ENCODE measurements around the gene LRRC55. TPM values are rescaled to one million over a fixed set of nuclear protein-coding genes. Genes with fewer than 3 reads are reported as not detected.
"Not testable (repeated sequence)": the region's sequence is repeated elsewhere in the genome, so short reads cannot be mapped to it uniquely, and the experiment has no call there.

Gene LRRC55
- total RNA-seq, 4 donors from 2014 or later, result not detected

DNA sequence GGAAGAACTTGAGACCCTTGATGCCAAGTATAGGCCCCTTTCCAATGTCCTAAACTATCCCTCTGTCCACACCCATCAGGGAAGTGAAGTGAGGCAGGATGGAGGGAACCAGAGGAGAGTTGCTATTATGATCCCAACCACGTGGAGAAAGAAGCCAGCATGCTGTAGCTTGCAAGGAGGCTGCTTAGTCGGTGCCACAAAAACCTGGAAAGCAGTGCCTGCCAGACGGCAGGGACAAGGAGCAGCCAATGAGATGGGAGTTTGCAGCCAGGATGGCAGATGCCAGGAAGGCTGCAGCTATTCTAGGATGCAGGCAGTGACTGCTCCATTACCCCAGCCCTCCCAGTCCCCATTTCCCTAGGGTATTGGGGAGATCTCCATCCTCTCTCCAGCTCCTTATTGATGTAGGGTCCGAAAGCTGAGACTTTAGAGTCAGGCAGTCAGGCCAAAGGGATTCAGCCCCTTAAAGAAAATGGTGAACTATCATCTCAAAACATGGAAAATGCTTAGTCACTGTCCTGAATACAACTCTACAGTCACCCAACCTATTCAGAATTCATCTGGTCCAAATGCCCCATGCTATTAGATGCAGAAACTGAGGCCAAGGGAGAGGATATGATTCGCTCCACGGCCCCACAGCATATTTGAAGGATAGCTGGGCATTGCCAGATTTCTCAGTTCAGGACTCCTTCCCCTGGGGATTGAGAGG is 18.4 kb upstream of the LRRC55 start:
- in situ Hi-C loops (cut with MboI; ENCODE audit: low sequenced_read_pairs in 4 of 4), result no loop called here

DNA sequence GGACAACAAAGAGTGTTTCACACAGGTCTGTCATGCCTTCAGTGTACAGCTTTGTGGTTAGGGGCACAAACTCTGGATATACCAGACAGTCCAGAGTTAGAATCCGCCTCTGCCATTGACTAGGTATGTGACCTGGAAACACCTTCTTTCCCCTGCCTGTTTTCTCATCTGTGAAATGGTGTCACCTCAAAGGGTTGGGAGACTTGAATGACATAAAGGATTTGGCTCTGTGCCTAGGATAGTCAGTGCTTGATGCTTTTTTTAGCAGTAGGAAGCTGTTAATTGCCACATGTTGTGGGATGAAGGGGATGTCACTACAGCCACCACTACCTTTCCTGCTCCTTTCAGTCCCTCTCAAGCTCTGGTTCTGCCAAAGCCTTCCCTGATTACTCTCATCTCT is 17.4 kb upstream of the LRRC55 start:
- Histone ChIP-seq H3K4me3 (no peak overlapping the region), H3K27ac (no peak overlapping the region), H3K27me3 (no peaks in the 10 kb centered on the region), H3K4me1 (no peaks in the 10 kb centered on the region), H3K9me3 (no peaks in the 10 kb centered on the region), H3K36me3 (no peaks in the 10 kb centered on the region)
- intact Hi-C loops (cut with DNase I; ENCODE audit: low total_unique reads) (no loop called here), in situ Hi-C loops (cut with MboI; ENCODE audit: low sequenced_read_pairs in 4 of 4) (no loop called here)
- no peak for DNase-seq
- TF ChIP-seq POLR2A (IDR thresholded peaks at IDR 0.05), result no peak
- TF ChIP-seq, protein P1, sequence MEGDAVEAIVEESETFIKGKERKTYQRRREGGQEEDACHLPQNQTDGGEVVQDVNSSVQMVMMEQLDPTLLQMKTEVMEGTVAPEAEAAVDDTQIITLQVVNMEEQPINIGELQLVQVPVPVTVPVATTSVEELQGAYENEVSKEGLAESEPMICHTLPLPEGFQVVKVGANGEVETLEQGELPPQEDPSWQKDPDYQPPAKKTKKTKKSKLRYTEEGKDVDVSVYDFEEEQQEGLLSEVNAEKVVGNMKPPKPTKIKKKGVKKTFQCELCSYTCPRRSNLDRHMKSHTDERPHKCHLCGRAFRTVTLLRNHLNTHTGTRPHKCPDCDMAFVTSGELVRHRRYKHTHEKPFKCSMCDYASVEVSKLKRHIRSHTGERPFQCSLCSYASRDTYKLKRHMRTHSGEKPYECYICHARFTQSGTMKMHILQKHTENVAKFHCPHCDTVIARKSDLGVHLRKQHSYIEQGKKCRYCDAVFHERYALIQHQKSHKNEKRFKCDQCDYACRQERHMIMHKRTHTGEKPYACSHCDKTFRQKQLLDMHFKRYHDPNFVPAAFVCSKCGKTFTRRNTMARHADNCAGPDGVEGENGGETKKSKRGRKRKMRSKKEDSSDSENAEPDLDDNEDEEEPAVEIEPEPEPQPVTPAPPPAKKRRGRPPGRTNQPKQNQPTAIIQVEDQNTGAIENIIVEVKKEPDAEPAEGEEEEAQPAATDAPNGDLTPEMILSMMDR (IDR thresholded peaks at IDR 0.05 in 4 of 5, conservative IDR thresholded peaks at IDR 0.05 in 1 of 5), result no peak
- no peak for ATAC-seq

More for the DNA sequence above, 18.4 kb upstream of the LRRC55 start:
- no peaks in the 10 kb centered on the region for H3K36me3 ChIP-seq
- no peaks in the 10 kb centered on the region for H3K27me3 ChIP-seq
- H3K4me1 ChIP-seq, result no peaks in the 10 kb centered on the region
- no peak overlapping the region for H3K4me3 ChIP-seq
- no peak for TF ChIP-seq POLR2A (IDR thresholded peaks at IDR 0.05)
- TF ChIP-seq, protein P1 (IDR thresholded peaks at IDR 0.05 in 4 of 5, conservative IDR thresholded peaks at IDR 0.05 in 1 of 5), result no peak
- no peak overlapping the region for H3K27ac ChIP-seq
- ATAC-seq (no peak), DNase-seq (no peak)
- no peaks in the 10 kb centered on the region for H3K9me3 ChIP-seq
- intact Hi-C loops (cut with DNase I; ENCODE audit: low total_unique reads), result no loop called here

DNA sequence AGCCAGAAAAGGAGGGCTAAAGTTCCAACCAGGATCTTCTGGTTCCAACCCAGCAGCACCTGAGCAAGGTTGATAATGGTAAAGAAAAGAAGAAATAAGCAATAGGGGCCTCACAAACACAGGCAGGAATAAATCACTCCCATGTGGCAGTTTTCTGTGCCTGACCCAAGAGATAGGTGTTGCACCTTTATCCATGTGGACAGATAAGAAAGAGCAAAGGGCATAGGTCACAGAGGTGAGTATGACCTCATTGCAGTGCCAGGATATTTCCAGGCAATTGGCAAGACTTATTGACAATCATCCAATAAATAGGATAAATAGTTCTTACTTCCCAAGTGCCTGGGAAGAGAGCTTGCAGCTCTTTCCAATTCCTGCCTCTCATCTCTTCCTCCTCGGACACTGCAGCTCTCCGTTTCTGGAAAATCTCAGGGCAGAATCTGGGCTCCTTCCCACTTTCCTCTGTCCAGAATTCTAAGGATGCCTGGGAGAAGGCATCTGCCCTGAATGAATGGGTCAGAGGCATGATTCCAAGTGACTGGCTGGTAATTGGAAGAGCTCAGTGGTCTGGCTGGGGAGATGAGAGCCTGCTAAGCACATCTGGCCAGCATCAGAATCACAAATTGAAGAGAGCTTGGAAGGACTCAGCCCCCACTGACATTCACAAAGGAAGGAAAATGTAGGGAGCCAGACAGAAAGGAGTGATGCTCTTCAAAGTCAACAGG is 14.5 kb upstream of the LRRC55 start:
- in situ Hi-C loops (cut with MboI; ENCODE audit: low sequenced_read_pairs in 4 of 4) (no loop called here), intact Hi-C loops (cut with DNase I; ENCODE audit: low total_unique reads) (no loop called here)
- no peak for DNase-seq
- no peaks in the 10 kb centered on the region for H3K9me3 ChIP-seq
- no peaks in the 10 kb centered on the region for H3K4me1 ChIP-seq
- no peaks in the 10 kb centered on the region for H3K27me3 ChIP-seq
- ATAC-seq, result no peak
- no peak overlapping the region for H3K4me3 ChIP-seq
- TF ChIP-seq POLR2A (IDR thresholded peaks at IDR 0.05), result no peak
- TF ChIP-seq, protein P1 (IDR thresholded peaks at IDR 0.05 in 4 of 5, conservative IDR thresholded peaks at IDR 0.05 in 1 of 5), result no peak
- H3K36me3 ChIP-seq, result no peaks in the 10 kb centered on the region
- H3K27ac ChIP-seq, result no peak overlapping the region

DNA sequence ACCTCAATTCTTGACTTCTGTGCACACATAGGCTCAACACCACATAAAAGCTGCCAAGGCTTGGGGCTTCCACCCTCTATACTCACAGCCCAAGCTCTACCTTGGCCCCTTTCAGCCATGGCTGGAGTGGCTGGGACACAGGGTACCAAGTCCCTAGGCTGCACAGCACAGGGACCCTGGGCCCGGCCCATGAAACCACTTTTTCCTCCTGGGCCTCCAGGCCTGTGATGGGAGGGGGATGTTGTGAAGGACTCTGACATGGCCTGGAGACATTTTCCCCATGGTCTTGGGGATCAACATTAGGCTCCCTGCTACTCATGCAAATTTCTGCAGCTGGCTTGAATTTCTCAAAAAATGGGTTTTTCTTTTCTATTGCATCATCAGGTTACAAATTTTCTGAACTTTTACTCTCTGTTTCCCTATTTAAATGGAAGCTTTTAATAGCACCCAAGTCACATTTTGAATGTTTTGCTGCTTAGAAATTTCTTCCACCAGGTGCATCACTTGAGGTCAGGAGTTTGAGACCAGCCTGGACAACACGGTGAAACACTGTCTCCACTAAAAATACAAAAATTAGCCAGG is 11.9 kb upstream of the LRRC55 start:
- ATAC-seq; H3K9me3 ChIP-seq; DNase-seq; H3K27me3 ChIP-seq; H3K4me1 ChIP-seq; H3K4me3 ChIP-seq; H3K36me3 ChIP-seq; intact Hi-C loops (cut with DNase I; ENCODE audit: low total_unique reads); H3K27ac ChIP-seq; in situ Hi-C loops (cut with MboI; ENCODE audit: low sequenced_read_pairs in 4 of 4): not testable (repeated sequence)

DNA sequence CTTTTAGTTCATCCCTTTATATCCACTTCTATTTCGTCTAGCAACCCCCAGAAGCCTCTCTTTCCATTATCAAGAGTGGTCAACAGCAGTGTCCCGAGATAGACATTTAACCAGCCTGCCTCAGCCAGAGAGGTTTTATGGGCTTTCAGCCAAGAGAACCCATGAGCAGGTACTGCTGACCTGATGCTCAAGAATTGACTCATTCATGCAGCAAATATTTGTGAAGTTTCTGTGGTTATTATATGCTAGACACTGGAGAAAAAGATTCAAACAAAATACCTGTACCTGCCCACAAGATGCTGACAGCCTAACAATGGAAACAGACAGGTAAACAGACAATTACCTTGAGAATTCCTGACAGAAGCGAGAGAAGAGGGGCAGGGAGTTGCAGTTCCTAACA is 9.7 kb upstream of the LRRC55 start:
- no peak overlapping the region for H3K4me3 ChIP-seq
- DNase-seq, result no peak
- TF ChIP-seq POLR2A (IDR thresholded peaks at IDR 0.05), result no peak
- TF ChIP-seq, protein P1 (IDR thresholded peaks at IDR 0.05 in 4 of 5, conservative IDR thresholded peaks at IDR 0.05 in 1 of 5), result no peak
- H3K27me3 ChIP-seq, result no peaks in the 10 kb centered on the region
- no peaks in the 10 kb centered on the region for H3K36me3 ChIP-seq
- in situ Hi-C loops (cut with MboI; ENCODE audit: low sequenced_read_pairs in 4 of 4) (no loop called here), intact Hi-C loops (cut with DNase I; ENCODE audit: low total_unique reads) (no loop called here)
- no peaks in the 10 kb centered on the region for H3K9me3 ChIP-seq
- H3K4me1 ChIP-seq, result no peaks in the 10 kb centered on the region
- ATAC-seq, result no peak
- H3K27ac ChIP-seq, result no peak overlapping the region
